DLD1 (cell line): Measurements from ENCODE around the gene TYRP1.
"Not testable (repeated sequence)": the region's sequence is repeated elsewhere in the genome, so short reads cannot be mapped to it uniquely, and the experiment has no call there.

Experiments used
- in situ Hi-C: cut with HindIII; loops from 2 replicates; pipeline ENCODE4 v1.10.0; 2017; ENCODE audit warnings: low sequenced_read_pairs

The TYRP1 gene, protein sequence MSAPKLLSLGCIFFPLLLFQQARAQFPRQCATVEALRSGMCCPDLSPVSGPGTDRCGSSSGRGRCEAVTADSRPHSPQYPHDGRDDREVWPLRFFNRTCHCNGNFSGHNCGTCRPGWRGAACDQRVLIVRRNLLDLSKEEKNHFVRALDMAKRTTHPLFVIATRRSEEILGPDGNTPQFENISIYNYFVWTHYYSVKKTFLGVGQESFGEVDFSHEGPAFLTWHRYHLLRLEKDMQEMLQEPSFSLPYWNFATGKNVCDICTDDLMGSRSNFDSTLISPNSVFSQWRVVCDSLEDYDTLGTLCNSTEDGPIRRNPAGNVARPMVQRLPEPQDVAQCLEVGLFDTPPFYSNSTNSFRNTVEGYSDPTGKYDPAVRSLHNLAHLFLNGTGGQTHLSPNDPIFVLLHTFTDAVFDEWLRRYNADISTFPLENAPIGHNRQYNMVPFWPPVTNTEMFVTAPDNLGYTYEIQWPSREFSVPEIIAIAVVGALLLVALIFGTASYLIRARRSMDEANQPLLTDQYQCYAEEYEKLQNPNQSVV

DNA sequence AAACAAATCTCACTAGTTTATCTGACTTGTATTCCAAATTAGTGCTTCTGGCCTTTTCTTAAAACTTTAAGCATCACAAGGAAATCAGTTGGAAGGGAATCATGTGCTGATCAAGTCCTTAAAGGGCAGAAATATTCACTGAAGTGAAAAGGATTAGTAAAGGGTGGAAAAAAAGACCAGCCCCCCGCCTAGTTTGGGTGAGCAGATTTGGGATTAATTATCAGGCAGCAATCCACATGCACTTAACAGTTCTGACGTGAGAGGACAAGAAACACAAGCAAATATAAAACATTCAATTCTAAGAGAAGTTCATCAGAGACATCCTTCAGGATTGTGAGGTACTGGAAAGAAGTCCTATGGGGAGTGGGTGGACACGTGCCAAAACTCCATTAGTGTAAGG lies at the start of gene TYRP1:
Gene TYRP1, plus strand, starts transcription at position 245 of the 400 bp plus-strand sequence. CDS start 612 bp downstream, outside the sequence.
- in situ Hi-C loops = no loop called here

DNA sequence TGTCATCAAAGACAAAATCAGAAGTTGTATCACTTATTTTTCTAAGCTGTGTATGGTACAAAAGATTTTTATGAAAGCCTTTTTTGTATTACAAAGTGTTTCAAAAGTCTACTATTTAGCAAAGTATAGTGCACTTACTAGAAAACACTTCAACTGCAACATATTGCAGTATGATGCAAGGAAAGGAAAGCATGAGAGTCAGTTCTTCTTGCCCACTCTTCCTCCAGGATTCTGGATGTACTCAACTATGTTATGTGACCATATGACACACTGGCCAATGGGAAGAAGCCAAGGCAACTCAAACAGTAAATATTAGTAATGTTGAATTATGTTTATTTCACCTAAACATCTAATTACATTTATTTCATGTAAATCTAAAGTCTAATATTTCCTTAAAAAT lies 49.5 kb upstream of the TYRP1 start:
- in situ Hi-C loops = no loop called here

GRCh38 chr9:12648925-12649324 lies 44.3 kb upstream of the TYRP1 start:
- in situ Hi-C loops = no loop called here

- in situ Hi-C loops = no loop called here
Observed at GRCh38 chr9:12651125-12651524, 42.1 kb upstream of the TYRP1 start.

DNA sequence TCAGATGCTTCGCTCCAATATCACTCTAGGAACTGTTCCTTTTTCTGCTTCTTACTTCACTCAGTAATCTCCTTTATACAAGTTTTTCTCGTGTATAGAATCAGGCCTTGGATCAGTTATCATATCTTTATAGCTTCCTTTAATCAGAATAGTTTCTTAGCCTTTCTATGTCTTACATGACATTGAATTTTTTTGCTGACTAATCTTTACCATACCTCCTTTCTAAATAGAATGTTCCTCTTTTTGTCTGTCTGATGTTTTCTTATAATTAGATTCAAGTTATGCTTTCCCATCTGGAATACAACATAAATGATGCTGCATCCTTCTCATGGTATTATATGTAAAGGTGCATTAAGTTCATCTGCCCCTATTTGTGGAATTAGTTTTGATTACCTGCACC lies 40.2 kb upstream of the TYRP1 start:
- in situ Hi-C loops = no loop called here

DNA sequence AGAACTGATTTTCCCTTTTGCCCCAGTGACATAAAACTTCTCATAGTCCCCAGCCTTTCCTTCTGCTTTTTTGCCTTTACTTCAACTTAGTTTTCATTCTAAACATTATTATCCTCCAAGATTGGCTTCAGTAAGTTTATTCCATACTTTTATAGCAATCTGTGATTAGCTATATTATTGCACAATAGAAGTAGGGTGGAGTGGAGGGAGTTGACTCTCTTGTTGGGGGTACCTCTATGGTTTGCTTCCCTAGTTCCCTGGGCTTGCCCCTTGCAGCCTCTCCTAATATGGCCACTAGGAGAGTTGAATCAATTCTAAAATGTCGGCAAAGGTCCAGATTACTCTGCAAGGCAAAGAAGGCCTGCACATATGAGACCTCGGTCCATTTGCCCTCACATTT lies 36.4 kb upstream of the TYRP1 start:
- in situ Hi-C loops = no loop called here

- in situ Hi-C loops = no loop called here
Observed at GRCh38 chr9:12657233-12657632, 36.0 kb upstream of the TYRP1 start.

DNA sequence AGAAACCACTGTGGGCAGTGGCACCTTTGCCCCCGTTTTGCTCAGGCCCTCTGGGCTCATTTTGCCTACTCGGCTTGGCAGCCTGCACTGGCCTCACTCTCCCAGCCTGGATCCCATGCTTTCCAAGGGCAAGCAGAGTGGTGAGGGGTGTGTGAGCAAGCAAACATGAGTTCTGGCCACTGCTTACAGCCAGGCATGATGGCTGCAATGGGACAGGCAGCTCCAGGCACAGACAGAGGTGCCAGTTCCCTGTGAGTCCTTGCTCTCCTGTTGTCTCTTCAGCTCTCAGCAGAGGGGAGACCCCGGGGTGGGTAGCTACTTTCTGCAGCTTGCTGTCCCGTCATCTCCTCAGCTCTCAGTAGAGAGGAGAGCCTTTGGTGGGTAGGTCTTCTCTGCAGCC lies 35.2 kb upstream of the TYRP1 start:
- in situ Hi-C loops = no loop called here

DNA sequence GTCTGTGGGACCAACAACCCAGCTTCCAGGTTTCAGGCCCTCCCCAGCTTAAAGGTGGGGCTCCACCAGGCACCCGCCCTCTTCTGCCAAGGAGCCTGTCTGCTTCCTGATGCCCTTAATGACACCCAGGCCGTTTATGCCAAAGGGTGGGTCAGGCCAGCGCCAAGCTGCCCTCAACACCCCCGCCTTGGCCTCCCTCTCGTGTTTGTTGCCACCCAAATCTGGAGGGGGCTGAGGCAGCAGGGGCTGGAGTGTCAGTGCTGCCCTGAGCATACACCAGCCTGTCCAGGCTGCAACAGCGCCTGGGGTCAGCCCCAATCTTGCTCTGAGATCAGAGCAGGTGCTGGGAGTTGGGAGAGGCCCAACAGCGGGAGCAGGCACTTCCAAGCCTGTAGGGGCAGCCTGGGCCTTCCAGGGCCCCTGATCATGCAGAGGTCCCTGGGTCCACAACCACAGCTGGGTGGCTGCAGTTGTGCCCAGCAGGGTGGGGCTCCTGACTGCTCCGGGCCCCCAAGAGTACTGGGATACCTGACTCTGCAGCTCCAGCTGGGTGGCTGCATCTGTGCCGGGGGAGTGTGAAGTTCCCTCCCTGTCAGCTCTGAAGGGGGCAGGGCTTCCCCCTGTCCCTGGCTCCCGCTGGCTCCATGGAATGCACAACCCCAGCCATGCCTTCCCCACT lies 34.5 kb upstream of the TYRP1 start:
- in situ Hi-C loops = no loop called here

DNA sequence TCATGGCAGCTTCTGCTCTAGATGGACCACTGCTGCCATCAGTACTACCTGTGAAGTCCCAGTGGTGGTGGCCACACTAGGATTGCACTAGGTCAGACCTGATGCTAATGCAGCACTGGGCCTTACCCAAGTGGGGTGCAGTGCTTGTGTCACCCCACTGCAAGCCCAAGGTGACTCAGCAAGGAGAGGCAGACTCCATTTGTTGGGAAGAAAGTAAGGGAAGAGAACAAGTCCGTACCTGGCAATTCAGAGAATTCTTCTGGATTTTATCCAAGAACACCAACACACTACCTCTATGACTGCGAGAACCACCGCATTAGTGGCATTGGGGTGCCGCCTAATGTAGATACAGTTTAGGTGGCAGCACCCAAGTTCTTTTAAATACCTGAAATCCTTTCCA lies 34.0 kb upstream of the TYRP1 start:
- in situ Hi-C loops = no loop called here

GRCh38 chr9:12666813-12667212 lies 26.4 kb upstream of the TYRP1 start:
- in situ Hi-C loops = no loop called here

GRCh38 chr9:12667892-12668291 lies 25.3 kb upstream of the TYRP1 start:
- in situ Hi-C loops = no loop called here

GRCh38 chr9:12670006-12670405 lies 23.2 kb upstream of the TYRP1 start:
- in situ Hi-C loops = no loop called here

DNA sequence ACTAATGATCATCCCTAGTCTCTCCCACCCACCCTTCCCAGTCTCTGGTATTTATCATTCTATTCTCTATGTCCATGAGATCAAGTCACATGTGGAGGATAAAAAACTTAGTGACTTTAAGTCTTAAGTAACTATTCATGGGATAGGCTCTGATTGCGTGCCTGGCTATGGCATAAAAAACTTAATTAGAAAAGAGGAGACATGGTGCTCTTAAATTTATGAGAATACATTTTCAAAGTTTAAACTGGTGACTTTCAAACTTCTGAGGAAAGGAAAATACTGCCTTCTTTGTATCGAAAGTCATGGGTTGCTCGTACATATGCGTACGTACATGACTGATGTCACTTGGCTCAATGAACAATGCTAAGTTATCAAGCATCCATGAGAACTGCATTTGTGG lies 18.2 kb upstream of the TYRP1 start:
- in situ Hi-C loops = no loop called here

- in situ Hi-C loops = not testable (repeated sequence)
Observed at GRCh38 chr9:12677462-12678126, 15.6 kb upstream of the TYRP1 start.

DNA sequence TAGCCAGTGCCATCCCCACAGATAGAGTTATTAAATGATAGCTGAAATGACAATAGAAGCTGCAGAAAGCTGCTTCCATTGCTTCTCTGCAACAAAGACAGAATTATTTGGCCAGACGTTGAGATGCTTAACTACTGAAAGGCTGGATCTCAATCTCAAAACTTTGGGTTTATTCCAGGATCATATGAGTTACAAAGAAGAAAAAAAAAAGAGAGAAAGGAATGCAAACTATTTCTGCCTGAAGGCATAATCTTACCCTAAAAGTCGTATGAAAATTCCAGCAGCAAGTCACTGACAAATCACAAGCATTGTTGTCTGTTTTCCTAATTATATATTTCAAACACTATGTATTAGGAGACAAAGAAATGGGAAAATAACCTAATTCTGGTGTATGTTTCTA lies 12.8 kb upstream of the TYRP1 start:
- in situ Hi-C loops = no loop called here

DNA sequence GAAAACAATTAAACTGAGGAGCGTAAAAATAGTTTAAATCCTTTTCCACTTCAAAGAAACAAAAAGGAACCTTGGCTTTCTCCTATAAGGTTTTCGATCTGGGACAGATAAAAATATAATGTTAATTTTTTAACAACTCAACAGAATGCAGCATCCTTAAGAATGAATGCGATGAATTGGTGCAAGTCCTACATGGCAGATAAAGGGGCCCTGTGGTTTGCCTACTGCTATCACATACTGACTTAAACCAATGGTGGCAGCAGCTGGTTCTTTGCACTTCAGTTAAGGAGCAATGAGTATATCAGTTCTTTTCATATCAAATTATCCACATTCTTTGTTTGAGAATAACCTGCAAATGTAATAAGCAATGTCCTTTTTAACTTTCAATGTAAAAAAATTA lies 12.4 kb upstream of the TYRP1 start:
- in situ Hi-C loops = no loop called here

- in situ Hi-C loops = no loop called here
Observed at GRCh38 chr9:12681620-12682019, 11.6 kb upstream of the TYRP1 start.

DNA sequence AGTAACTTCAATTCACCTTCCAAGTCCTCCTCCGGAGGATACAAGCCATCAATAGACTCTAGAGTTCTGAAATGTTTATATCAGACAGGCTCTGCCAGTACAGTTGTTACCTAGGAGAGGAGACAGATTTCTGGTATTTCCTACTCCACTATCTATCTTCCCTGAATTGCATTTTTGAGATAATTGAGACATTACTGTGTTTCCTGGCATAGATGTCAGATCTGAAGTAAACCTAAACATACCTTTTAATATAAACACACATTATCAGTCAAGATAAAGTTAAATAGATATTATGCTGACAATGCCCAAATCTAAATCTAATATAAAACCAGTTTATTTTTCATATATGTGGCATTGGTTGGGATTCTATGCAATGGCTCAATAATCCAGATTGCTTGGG lies 8.2 kb upstream of the TYRP1 start:
- in situ Hi-C loops = no loop called here

DNA sequence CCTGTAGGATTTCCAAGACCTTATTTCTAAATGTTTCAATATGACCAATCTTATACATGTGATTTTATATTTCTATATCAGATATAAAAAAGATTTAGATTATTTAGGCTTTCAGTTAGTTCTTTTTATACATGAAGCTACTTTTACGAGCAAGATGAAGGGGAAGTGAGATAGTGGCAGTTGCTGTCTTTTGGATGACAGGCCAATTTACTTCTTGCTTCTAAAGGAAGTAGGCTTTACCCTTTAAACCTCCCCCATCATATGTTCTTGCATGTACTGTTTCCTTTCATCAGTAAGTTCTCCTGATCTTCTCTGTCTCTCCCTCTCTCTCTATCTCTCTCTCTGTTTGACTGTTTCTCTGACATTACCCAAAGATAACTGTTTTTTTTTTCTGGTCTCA lies 4.0 kb upstream of the TYRP1 start:
- in situ Hi-C loops = no loop called here

DNA sequence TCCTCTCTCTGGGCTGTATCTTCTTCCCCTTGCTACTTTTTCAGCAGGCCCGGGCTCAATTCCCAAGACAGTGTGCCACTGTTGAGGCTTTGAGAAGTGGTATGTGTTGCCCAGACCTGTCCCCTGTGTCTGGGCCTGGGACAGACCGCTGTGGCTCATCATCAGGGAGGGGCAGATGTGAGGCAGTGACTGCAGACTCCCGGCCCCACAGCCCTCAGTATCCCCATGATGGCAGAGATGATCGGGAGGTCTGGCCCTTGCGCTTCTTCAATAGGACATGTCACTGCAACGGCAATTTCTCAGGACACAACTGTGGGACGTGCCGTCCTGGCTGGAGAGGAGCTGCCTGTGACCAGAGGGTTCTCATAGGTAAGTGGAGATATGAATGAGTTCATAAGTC lies 828 bp downstream of the TYRP1 start:
- in situ Hi-C loops = no loop called here

DNA sequence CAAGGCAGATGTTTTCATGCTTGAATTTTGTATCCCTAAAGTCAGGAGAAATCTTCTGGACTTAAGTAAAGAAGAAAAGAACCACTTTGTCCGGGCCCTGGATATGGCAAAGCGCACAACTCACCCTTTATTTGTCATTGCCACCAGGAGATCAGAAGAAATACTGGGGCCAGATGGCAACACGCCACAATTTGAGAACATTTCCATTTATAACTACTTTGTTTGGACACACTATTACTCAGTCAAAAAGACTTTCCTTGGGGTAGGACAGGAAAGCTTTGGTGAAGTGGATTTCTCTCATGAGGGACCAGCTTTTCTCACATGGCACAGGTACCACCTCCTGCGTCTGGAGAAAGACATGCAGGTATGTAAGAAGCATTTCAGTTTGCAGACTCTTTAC lies 2.3 kb downstream of the TYRP1 start:
- in situ Hi-C loops = no loop called here
